ENCODE data around the gene CACNB1. TPM values are rescaled to one million over a fixed set of nuclear protein-coding genes. Genes with fewer than 3 reads are reported as not detected.

CACNB1 gene
- total and polyA plus RNA-seq, 2 donors (not counting 1 experiment from before 2014, with no cell fraction given): 3.8 to 12.4 TPM

DNA sequence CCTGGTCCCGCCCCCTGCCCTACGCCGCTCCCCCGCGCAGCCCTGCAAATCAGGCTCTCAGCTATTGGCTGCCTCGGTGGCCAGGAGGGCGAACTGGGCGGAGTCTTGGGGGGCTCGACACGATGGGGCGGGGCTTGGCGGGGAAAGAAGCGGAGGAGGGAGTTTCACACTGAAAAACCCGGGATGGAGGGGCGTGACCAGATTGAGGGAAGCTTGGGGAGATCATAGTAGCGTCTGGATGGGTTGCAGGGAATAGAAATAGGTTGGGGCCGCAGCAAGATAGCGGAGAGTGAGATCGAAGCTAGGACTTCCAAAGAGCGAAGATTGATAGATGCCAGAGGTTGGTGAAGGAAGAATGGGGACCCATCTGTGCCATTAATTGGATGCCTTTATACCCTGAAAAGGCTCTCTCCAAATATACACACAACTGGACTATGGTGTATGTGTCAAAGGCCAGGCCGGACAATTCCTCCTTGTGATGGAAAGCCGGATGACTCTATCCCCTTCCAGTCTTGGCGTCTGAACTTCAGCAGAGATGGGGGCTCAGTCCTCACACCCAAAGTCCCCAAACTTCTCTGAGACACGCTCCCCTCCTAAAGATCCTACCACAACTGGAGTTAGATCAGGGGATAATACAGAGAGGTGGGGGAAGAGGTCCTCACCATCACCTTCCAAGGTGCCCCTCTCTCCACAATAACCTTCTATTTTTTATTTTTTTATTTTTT, 28.7 kb upstream of the CACNB1 start:
- Histone ChIP-seq H3K4me3 (ENCODE audit: control extremely low read depth in 1 of 5, extremely low read depth in 1 of 5, insufficient read depth in 1 of 5, low read depth in 2 of 5, low read length in 4 of 5) (peak overlapping the region in 4 of 5 experiments; percentile 5 to 57 (median 34)), H3K79me2 (ENCODE audit: control insufficient read depth, insufficient read depth, low read length) (no peaks in the 10 kb centered on the region), H3K9me3 (ENCODE audit: control extremely low read depth in 1 of 3, control insufficient read depth in 2 of 3, insufficient read depth in 1 of 3, low read length in 2 of 3) (peaks cover 0 to 10% (median 0%) of the 10 kb centered on the region in 3 donors), H3K9ac (ENCODE audit: low read length) (peak overlapping the region; percentile 51), H3K4me2 (replicated peaks; ENCODE audit: low read depth, low read length, poor library complexity, severe bottlenecking) (peak overlapping the region; percentile 92), H3K27ac (ENCODE audit: low read length in 2 of 2) (no peak overlapping the region), H4K20me1 (ENCODE audit: control insufficient read depth, insufficient read depth, low read length, poor library complexity, severe bottlenecking) (no peaks in the 10 kb centered on the region), H3K4me1 (ENCODE audit: control insufficient read depth in 2 of 2, insufficient read depth in 2 of 2, low read length in 2 of 2) (peaks cover 19 to 22% of the 10 kb centered on the region in 2 donors), H2AFZ (ENCODE audit: insufficient read depth, low read depth, low read length, poor library complexity, severe bottlenecking) (peak overlapping the region; percentile 60), H3K36me3 (replicated peaks in 1 of 2; ENCODE audit: control extremely low read depth in 1 of 2, control insufficient read depth in 1 of 2, extremely low read depth in 1 of 2, insufficient read depth in 2 of 2, low read length in 1 of 2) (no peaks in the 10 kb centered on the region), H3K27me3 (replicated peaks in 1 of 4; ENCODE audit: control extremely low read depth in 1 of 4, control insufficient read depth in 3 of 4, insufficient read depth in 4 of 4, low read length in 3 of 4) (peaks cover 0 to 61% (median 30%) of the 10 kb centered on the region in 4 experiments)
- peak overlapping the region; percentile 79 for H3K4me3 Mint-ChIP-seq
- H3K9me3 Mint-ChIP-seq (ENCODE audit: insufficient read depth): no peaks in the 10 kb centered on the region
- ChIA-PET POLR2A (interaction anchor here (0.9 kb wide), 1 partner anchor 9 kb away, joined by 3 read pairs; no protein-coding TSS in a partner anchor), CTCF (no interaction called here)
- WGBS (ENCODE audit: insufficient coverage): 4% methylated on average over 16 of the region's 24 CpGs
- intact Hi-C loops (cut with micrococcal nuclease): no loop called here
- H3K27ac Mint-ChIP-seq: peak overlapping the region; percentile 39
- H3K4me1 Mint-ChIP-seq: peaks cover 13% of the 10 kb centered on the region
- no peak for DNase-seq
- ATAC-seq (ENCODE audit: low read depth): peak; percentile 62
- TF ChIP-seq EZH2 (IDR thresholded peaks at IDR 0.05; ENCODE audit: borderline replicate concordance, insufficient read depth, low read depth, low read length, poor library complexity, severe bottlenecking): no peak
- no peak for TF ChIP-seq CTCF (IDR thresholded peaks at IDR 0.05)
- H3K27me3 Mint-ChIP-seq: peaks cover 44% of the 10 kb centered on the region

All from B cell (primary cell).